ENCODE results near the gene COL11A1. TPM values are rescaled to one million over a fixed set of nuclear protein-coding genes. Genes with fewer than 3 reads are reported as not detected.

COL11A1 gene
- polyA plus RNA-seq, 1 donor: 16.0 TPM

DNA sequence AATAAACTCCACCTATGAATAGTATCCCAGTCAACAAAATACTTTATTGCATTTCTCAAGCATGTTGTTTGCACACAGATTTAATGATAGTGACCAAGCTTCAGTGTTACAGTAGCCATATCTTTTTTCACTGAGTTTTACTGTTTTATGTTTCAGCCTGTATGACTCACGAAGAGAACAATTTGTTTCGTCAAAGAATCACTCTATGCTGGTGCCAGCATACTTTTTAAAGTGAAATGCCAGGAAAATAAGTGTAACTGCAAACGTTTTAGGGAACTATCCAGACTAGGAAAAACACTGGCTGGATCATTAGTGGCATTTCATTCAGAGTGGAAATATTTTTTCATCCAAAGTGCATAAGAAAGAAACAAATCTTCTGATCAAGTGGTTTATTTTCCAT lies 210.8 kb downstream of the COL11A1 start:
- peak; percentile 75 for DNase-seq

DNA sequence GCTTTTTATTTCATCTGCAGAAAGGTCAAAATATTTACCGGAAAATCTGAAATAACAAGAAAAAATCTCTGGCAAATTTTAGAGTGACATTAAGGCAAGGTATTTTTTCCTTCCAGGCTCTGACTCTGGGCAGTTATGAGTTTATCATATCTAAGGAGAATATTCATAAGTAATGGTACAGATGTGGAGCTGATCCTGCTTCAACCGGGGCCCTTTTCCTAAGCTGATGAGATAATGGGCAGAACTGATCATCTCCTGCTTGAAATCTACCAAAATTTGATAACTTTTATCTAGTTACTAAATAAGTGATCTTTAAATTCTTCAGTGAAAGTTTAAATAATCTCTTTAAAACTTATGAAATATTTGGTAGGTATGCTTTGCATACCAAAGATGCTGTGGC lies 211.6 kb downstream of the COL11A1 start:
- no peak for DNase-seq

DNA sequence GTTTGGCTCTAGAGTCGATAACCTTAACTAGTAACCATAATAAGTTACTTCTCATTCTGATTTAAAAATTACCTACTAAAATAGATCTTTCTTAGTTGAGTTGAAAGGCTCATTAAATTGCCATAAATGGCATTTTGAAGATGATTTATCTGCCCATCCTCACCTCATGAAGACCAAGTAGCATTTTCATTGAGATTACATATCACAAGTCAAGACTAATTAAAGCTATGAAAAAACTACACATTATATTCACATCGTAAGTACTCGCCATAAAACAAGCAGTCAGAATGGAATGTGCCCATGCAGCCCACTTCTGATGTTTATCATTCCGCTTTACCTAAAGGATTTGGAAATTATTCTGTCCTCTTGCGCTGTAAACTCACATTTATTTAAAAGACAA lies 212.0 kb downstream of the COL11A1 start:
- DNase-seq: no peak

DNA sequence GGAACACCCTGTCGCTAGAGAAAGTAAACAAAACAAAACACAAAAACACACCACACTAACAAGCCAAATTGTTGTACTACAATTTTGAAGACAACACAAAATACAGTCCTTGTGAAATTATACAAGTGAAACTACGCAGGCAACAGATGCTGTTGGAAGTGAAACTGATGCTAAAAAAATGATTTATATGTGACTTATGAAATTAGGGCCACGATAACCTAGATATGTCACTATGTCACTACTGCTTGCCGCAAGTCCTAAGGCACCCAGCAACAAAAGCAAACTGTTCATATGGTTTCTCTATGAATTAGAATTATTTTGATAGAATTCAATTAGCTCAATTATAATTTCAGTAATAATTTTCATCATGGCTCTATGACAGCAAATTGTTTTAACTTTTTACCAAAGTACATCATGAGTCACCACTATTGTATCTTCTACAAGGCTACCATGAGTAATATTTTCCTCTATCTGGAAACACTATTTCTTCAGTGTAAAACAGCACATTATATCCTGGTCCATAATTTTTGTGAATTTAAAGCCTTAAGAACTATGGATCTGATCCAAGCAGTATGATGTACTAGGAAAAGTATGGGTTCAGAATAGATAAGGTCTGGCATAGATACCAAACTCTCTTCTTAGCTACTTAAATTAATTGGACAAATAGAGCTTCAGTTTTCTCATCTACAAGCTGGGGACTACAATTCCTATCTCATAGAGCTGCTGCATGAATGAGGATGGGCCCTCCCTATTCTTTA lies 216.3 kb downstream of the COL11A1 start:
- no peak for DNase-seq

DNA sequence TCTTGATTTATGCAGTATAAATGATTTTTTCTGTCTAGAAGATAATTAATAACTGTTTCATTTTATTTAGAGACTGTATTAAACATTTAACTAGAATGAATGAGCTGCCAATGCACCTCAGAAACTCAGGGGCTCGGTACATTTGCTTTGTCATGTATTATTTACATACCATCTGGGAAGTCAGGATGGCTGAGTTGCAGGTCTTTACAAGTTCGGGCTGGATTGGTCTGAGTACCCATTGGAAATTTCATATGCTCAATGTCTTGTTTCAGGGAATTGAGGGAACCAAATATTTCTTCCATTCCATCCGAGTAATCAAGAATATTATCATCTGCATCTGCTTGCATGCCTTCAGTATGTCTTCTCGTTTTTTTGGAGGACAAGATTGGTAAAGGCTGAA lies 221.7 kb downstream of the COL11A1 start:
- DNase-seq: no peak

DNA sequence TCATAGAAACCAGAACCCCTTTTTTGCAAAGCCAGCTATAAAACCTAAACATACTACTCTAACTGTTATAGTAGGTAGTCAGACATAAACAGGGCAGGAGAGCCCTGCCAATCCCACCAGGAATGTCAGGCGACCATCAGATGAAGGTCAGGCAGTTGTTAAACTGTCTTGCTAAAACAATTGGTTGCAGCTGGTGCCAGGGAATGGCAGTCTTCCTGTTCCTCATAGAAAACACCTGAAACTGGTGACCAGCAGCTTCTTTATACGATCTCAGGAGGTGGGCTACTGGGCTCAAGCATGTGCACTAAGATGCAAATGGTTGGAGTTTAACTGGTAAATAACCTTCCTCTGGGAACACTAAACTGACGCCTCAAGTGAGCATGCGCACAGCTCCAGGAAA lies 224.1 kb downstream of the COL11A1 start:
- DNase-seq: no peak

DNA sequence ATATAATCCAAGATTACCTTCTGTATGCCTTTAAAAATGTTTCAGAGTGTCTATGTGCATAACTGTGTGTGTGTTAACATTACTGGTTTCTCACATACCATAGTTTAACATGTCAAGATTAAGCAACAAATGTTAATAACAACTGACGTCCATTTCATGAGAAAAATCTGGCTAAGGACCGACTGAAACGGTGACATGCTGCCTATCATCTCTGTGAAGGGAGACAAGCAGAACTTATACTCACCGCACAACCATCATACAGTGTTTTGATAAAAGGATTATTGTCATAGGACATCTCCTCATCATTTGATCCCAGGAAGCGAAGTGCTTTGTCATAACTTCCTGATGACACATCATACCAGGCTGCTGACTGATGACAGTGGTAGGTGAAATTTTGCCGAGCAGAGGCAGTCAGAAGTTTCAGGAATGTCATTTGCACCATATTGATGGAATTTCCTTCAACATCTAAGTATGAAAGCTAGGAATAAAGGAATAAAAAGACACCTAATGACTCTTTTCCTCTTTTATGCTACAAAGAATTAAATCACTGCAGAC lies 228.8 kb downstream of the COL11A1 start:
- no peak for DNase-seq

DNA sequence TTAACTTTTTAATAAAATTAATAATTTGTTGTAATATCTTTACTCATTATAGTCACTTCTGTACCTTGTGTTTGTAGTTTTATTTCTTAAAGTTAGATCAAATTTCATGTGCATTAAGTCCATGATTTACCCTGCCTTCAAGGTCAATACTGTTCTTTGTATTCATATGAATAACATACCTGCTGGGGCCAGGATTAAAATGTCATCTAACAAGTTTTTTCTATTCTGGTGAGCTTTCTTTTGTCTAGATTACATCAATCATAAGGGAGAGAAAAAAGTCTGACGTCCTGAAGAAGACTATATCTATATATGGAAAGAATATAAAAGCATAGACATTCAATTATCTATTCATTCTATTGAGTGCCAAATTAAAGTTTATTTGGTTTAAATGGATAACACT lies 232.6 kb downstream of the COL11A1 start:
- DNase-seq: no peak

DNA sequence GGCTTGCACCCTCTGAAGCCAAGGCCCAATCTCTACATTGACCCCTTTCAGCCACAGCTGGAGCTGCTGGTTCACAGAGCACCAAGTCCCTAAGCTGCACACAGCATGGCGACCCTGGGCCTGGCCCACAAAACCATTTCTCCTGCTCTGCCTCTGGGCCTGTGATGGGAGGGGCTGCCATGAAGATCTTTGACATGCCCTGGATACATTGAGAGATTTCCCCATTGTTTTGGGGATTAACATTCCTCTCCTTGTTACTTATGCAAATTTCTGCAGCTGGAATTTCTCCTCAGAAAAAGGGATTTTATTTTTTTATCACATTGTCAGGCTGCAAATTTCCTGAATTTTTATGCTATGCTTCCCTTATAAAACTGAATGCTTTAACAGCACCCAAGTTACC lies 235.8 kb downstream of the COL11A1 start:
- no peak for DNase-seq

DNA sequence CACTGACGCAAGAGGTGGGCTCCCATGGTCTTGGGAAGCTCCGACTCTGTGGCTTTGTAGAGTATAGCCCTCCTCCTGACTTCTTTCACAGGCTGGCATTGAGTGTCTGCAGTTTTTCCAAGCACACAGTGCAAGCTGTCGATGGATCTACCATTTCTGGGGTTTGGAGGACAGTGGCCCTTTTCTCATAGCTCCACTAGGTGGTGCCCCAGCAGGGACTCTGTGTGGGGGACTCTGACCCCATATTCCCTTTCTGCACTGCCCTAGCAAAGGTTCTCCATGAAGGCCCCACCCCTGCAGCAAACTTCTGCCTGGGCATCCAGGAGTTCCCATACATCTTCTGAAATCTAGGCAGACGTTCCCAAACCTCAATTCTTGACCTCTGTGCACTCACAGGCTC lies 236.2 kb downstream of the COL11A1 start:
- DNase-seq: no peak

DNA sequence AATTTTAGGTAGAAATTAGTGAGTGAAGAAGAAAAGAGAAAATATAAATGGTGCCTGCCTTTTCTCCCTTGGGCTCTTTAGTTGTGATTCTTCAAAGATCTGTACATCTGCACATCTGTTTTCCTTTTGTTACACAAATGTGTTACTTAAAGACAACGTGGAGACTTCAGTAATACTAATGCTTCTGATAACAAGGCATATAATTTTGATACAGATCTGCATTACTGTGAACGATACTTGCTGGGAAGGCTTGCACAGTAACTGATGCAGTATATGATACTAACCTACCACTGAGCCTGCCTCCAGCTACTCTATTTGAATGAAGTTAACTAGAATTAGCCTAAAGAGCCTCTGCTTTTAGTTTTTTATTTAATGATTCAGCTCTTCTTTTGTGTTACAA lies 244.6 kb downstream of the COL11A1 start:
- no peak for DNase-seq

DNA sequence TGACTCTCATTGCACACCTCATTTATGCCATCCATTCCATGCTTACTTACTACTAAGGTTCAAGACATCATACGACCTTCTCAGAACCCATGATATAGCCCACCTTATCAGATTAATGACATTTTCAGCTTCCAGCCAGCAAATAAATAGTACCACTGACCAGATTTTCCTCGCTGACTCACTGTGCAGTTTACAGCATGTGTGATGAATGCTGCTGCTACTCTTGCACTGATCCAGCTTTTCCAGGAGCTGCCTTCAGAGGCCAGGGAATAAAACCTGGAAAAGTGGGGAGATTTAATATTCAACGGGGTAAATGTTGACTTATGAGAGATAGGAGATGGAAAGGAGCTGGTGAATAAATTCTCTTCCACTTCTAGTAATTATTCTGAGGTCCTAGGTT lies 247.1 kb downstream of the COL11A1 start:
- no peak for DNase-seq

DNA sequence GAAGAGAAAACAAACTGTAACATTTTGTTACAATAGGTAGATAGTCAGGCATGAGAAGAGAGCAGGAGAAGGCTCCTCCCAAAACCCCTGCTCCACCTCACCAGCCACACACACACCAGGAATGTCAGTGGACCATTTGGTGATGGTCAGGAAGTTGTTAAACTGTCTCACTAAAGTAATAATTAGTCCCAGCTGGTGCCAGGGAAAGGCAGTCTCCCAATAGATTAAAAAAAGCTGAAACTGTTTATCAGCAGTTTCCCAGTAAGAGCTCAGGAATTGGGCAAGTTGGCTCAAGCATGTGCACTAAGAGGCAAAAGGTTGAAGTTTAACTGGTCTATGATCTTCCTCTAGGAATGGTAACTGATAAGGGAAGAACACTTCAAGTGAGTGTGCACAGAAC lies 249.6 kb downstream of the COL11A1 start:
- DNase-seq: no peak

DNA sequence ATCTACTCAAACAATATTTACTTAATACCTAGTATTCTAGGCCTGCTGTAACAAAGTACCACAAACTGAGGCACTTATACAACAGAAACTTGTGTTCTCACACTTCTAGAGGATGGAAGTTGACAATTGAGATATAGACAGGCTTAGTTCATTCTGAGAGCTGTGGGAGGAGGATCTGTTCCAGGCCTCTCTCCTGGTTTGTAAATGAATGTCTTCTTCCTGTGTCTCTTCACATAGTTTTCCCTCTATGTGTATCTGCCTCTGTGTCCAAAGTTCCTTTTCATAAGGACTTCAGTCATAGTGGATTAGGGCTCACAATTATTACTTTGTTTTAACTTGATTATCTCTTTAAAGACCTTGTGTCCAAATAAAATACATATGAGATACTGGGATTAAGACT lies 251.1 kb downstream of the COL11A1 start:
- DNase-seq: no peak

DNA sequence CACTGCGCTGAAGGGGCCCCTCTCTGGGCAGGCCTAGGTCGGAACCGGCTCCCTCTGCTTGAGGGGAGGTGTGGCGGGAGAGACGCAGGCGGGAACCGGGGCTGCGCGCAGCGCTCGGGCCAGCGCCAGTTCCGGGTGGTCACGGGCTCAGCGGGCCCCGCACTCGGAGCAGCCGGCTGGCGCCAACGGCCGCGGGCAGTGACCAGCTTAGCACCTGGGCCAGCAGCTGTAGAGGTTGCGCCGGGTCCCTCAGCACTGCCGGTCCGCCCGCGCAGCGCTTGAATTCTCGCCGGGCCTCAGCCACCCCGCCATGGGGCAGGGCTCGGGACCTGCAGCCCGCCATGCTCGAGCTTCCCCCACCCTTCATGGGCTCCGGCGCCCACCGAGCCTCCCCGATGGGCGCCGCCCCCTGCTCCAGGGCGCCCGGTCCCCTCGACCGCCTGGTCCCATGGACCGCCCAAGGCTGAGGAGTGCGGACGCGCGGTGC lies 254.6 kb downstream of the COL11A1 start:
- no peak for DNase-seq

DNA sequence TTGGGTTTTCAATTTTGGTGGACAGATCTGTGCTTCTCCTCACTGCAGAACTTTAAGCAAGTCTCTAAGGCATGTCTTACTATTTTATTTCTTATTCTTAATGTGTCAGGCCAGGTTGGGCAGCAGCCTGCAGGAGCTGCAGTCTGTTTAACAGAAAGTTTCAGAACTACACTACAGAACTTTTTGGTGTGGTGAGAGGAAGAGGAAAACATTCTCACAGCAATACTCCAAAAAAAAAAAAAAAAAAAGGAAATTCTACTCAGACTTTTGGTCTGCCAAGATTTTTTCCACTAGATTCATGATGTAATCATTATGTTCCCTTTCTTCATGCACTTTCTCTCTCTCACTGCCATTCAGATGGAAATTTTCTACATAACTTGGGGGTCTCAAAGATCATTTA lies 255.2 kb downstream of the COL11A1 start:
- DNase-seq: peak; percentile 52

DNA sequence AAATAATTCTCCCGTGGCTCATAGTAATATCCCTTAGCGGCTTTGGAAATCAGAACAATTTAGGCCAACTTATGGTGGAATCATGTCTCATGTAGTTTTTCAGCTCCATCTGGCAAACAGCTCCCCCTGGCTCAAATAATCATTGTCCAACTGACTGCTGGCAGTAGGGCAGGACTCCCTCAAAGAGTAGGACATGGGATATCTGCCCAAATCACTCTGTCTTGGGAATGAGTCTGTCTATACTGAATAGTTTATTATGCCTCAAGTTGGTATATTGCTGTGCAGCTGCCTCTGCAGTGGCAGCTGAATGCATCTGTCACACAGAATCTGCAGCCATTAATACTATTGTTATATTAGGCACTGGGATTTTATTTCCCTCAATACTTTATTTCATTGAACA lies 255.7 kb downstream of the COL11A1 start:
- DNase-seq: peak; percentile 56

DNA sequence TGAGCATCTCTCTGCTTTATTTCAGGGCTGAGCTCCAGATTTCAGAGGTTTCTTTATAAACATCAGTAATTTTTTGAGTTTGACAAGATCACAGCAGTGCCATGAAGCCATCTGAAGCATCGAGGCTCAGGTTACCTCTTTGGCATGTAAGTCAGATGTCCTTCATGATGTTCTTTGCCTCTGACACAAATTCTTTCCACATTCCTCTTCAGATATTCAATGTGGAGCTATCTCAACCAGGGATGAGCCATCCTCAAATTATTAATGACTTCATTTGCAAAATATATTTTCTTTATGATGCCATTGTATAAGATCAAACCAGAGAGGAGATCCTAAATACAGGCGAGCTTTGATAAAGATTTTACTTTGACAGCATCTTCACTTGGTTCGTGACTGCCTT lies 256.7 kb downstream of the COL11A1 start:
- DNase-seq: no peak

DNA sequence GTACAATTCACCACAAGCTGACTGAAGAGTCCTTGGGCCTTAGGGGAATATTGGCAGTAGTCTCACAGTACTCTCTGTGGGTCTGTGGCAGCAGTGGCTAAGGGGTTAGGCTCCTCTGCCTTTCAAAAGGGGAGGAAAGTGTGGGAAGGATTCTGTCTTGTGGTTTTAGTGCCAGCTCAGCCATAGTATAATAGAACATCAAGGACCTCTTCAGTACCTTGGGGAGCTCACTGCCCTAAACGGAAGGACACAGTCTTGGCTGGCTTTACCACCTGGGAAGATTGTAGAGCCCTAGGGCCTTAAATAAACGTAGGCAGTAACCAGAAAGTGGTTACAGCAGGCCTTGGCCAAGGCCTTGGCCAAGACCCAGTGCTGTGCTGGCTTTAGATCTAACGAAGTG lies 265.7 kb downstream of the COL11A1 start:
- no peak for DNase-seq

DNA sequence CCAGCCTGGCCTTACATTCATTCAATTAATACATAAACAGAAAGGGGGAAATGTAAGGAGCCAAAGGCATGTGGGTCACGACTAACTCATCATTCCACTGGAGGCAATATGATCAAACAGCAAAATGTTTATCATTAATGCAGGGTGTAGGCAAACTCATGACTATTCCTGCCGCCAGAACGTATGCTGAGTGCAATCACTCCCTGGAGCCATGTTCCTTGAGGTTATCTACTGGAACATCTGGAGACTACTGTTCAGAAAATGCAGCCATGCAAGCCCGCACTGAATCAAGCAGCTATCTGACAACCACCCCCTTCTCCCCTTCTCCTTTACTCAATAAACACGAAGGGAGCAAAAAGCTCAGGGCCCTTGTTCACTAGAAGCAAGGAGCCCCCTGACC lies 267.6 kb downstream of the COL11A1 start:
- DNase-seq: no peak

DNA sequence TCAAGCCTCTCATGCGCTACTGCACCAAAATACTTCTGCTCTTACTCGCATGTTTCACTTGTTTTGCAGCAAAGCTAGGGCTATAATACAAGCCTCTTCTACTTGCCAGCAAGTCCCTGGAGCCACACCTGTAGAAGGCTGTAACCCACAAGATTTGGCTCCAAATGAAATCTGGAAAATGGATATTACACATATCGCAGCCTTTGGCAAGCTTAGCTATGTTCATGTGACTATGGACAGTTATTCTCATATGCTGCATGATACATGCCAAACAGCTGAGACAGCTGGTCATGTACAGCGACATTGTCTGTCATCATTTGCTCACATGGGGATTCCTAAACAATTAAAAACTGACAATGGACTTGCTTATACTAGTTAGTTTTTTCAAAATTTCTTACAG lies 270.3 kb downstream of the COL11A1 start:
- peak; percentile 22 for DNase-seq

DNA sequence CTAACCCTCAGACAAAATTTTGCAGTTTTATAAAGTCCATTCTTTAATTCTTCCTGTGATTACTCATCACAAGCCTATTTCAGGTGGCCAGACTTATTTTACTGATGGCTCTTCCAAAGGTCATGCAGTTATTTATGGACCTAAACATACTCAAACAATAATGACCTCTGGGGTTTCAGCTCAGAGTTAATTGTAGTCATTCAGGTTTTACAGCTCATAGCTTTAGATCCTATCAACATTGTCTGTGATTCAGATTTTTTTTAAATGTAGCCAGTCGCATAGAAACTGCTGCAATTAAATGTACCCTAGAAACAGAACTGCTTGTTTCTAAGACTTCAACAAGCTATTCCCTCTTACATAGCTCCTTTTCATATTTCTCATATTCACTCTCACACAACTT lies 270.8 kb downstream of the COL11A1 start:
- no peak for DNase-seq

DNA sequence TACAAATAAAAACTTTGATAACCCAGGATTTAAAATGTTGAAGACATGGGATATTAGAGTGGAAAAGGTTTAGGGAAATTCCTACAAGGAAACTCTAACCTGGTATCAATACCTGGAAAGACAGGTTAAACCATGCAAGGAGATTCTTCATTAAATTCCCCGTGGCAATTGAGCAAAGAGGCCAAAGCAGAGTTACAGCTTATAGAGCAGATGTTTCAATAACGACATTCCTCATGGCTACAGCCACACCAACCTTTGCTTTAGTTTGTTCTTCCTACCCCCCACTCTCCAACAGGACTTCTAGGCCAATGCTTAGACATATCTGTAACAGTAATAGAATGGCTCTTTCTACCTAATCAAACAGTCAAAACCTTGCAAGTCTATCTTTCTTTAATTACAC lies 271.3 kb downstream of the COL11A1 start:
- no peak for DNase-seq

DNA sequence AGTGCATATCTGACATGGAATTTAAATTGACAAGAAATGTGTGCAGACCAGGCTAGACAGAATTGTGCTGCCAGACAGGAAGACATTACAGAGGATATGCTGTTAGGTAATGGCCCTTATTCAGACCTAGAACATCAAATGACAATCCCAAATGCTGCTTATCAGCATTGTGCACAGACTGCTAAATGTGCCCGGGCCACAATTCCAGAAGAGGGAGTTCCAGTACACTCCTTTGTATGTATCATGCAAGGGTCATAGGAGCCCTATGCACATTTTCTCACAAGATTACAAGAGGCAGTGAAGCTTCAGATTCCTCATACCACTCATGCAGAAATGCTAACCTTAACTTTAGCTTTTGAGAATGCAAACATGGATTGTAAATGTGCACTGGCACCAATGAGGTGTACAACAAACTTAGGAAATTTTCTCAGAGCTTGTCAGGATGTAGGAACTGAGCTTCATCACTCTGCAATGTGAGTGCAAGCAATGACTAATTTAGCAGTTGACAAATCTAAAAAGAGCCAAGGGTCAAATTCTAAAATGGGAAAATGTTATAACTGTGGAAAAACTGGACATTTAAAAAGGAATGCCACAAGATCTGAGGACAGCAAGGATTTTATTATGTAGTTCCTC lies 273.5 kb downstream of the COL11A1 start:
- no peak for DNase-seq

All from hindlimb muscle (tissue), 1 donor.